KOPT-K1 (cell line): ENCODE measurements around the gene TPM4.
"Not testable (repeated sequence)": the region's sequence is repeated elsewhere in the genome, so short reads cannot be mapped to it uniquely, and the experiment has no call there.

Experiments
- H3K27ac ChIP-seq: fragments of 200-600 bp; sonication (generic); 2 replicates; pipeline ENCODE4 v1.5.1; 2016; ENCODE audit warnings: antibody characterized with exemption, mild to moderate bottlenecking, low read depth, low read length; ENCODE audit not compliant: poor library complexity, severe bottlenecking
- H3K36me3 ChIP-seq: fragments of 200-600 bp; sonication (generic); 2 replicates; pipeline ENCODE4 v1.5.1; 2017; ENCODE audit warnings: antibody characterized with exemption, mild to moderate bottlenecking, low read length, moderate library complexity; ENCODE audit not compliant: insufficient read depth
- H3K9me3 ChIP-seq: fragments of 200-600 bp; sonication (generic); 2 replicates; pipeline ENCODE4 v1.5.1; 2017; ENCODE audit warnings: antibody characterized with exemption, low read length, mild to moderate bottlenecking; ENCODE audit not compliant: insufficient read depth, poor library complexity, severe bottlenecking

Gene TPM4

GRCh38 chr19:16076154-16076957 lies at the start of gene TPM4:
Gene TPM4 (plus strand): TSS chr19:16076495. CDS start chr19:16076566, 71 bp downstream.
- Histone ChIP-seq H3K36me3 (peaks cover 11% of the 10 kb centered on the region), H3K9me3 (no peaks in the 10 kb centered on the region), H3K27ac (peak within 1 kb of the TSS; percentile 99)

- Histone ChIP-seq H3K36me3 (no peaks in the 10 kb centered on the region), H3K27ac (no peak overlapping the region), H3K9me3 (no peaks in the 10 kb centered on the region)
Measured at GRCh38 chr19:16026756-16027155, 49.5 kb upstream of the TPM4 start.

- Histone ChIP-seq H3K9me3 (no peaks in the 10 kb centered on the region), H3K27ac (no peak overlapping the region), H3K36me3 (no peaks in the 10 kb centered on the region)
Measured at GRCh38 chr19:16027528-16027927, 48.8 kb upstream of the TPM4 start.

- not testable (repeated sequence) for H3K9me3 ChIP-seq, H3K36me3 ChIP-seq, H3K27ac ChIP-seq
Measured at GRCh38 chr19:16030155-16030554, 46.1 kb upstream of the TPM4 start.

GRCh38 chr19:16030964-16031871 lies 45.1 kb upstream of the TPM4 start:
- Histone ChIP-seq H3K36me3 (no peaks in the 10 kb centered on the region), H3K9me3 (no peaks in the 10 kb centered on the region), H3K27ac (no peak overlapping the region)

- Histone ChIP-seq H3K27ac (no peak overlapping the region), H3K9me3 (no peaks in the 10 kb centered on the region), H3K36me3 (no peaks in the 10 kb centered on the region)
Measured at GRCh38 chr19:16031872-16032200, 44.5 kb upstream of the TPM4 start.

GRCh38 chr19:16032509-16033135 lies 43.7 kb upstream of the TPM4 start:
- no peaks in the 10 kb centered on the region for H3K36me3 ChIP-seq
- no peaks in the 10 kb centered on the region for H3K9me3 ChIP-seq
- H3K27ac ChIP-seq: no peak overlapping the region

- no peak overlapping the region for H3K27ac ChIP-seq
- H3K9me3 ChIP-seq: no peaks in the 10 kb centered on the region
- H3K36me3 ChIP-seq: no peaks in the 10 kb centered on the region
Measured at GRCh38 chr19:16033136-16033530, 43.2 kb upstream of the TPM4 start.

GRCh38 chr19:16033721-16034120 lies 42.6 kb upstream of the TPM4 start:
- no peaks in the 10 kb centered on the region for H3K9me3 ChIP-seq
- no peak overlapping the region for H3K27ac ChIP-seq
- H3K36me3 ChIP-seq: no peaks in the 10 kb centered on the region

- Histone ChIP-seq H3K36me3 (no peaks in the 10 kb centered on the region), H3K27ac (no peak overlapping the region), H3K9me3 (no peaks in the 10 kb centered on the region)
Measured at GRCh38 chr19:16034180-16034579, 42.1 kb upstream of the TPM4 start.

GRCh38 chr19:16034958-16035560 lies 41.2 kb upstream of the TPM4 start:
- Histone ChIP-seq H3K36me3 (no peaks in the 10 kb centered on the region), H3K9me3 (no peaks in the 10 kb centered on the region), H3K27ac (no peak overlapping the region)

GRCh38 chr19:16035601-16036297 lies 40.5 kb upstream of the TPM4 start:
- Histone ChIP-seq H3K9me3 (no peaks in the 10 kb centered on the region), H3K27ac (no peak overlapping the region), H3K36me3 (no peaks in the 10 kb centered on the region)

GRCh38 chr19:16036397-16036925 lies 39.8 kb upstream of the TPM4 start:
- no peaks in the 10 kb centered on the region for H3K9me3 ChIP-seq
- H3K27ac ChIP-seq: no peak overlapping the region

GRCh38 chr19:16036941-16037340 lies 39.4 kb upstream of the TPM4 start:
- Histone ChIP-seq H3K9me3 (no peaks in the 10 kb centered on the region), H3K36me3 (no peaks in the 10 kb centered on the region), H3K27ac (no peak overlapping the region)

More at GRCh38 chr19:16036397-16036925, 39.8 kb upstream of the TPM4 start:
- no peaks in the 10 kb centered on the region for H3K36me3 ChIP-seq
